NCI-H1105 (cell line): ENCODE data around the gene IMPDH2.

Experiments used
- DNase-seq: peaks from one replicate; lab custom pipeline; 2025; lab: John Stamatoyannopoulos, UW

Gene IMPDH2

GRCh38 chr3:48980295-48980694 is 48.9 kb downstream of the IMPDH2 start:
- DNase-seq = no peak

- no peak for DNase-seq
Measured at GRCh38 chr3:48979451-48979850, 49.7 kb downstream of the IMPDH2 start.
